HepG2 (cell line): ENCODE measurements around the gene ADRM1. TPM values are rescaled to one million over a fixed set of nuclear protein-coding genes. Genes with fewer than 3 reads are reported as not detected.

Source experiments
- CEBPG ChIP-seq: IDR thresholded peaks from 2 replicates; pipeline ENCODE4 v1.6.1; 2016
- ELF1 ChIP-seq: sonication (generic); formaldehyde crosslinking; IDR thresholded peaks from 2 replicates; pipeline ENCODE4 v1.4.0; 2020; ENCODE audit warnings: missing genetic modification reagents
- FOSL1 ChIP-seq: sonication (generic); formaldehyde crosslinking; IDR thresholded peaks from 2 replicates; pipeline ENCODE4 v1.9.0; 2021; ENCODE audit warnings: missing genetic modification reagents, borderline replicate concordance
- GTF3A ChIP-seq: sonication (generic); formaldehyde crosslinking; conservative IDR thresholded peaks from 2 replicates; pipeline ENCODE4 v1.4.0; 2020; ENCODE audit warnings: mild to moderate bottlenecking, missing genetic modification reagents
- KAT7 ChIP-seq: IDR thresholded peaks from 2 replicates; pipeline ENCODE4 v1.6.1; 2018; ENCODE audit warnings: borderline replicate concordance, missing compliant biosample characterization
- MED1 ChIP-seq: sonication (generic); formaldehyde crosslinking; IDR thresholded peaks from 2 replicates; pipeline ENCODE4 v1.4.0; 2020; ENCODE audit warnings: missing genetic modification reagents
- MTF2 ChIP-seq: sonication (generic); formaldehyde crosslinking; IDR thresholded peaks from 2 replicates; pipeline ENCODE4 v1.5.0; 2020; ENCODE audit warnings: missing genetic modification reagents, borderline replicate concordance
- NFE2 ChIP-seq: sonication (generic); formaldehyde crosslinking; IDR thresholded peaks from 2 replicates; pipeline ENCODE4 v1.4.0; 2020; ENCODE audit warnings: missing genetic modification reagents
- PAX8 ChIP-seq: sonication (generic); formaldehyde crosslinking; IDR thresholded peaks from 2 replicates; pipeline ENCODE4 v1.8.0; 2022; ENCODE audit warnings: mild to moderate bottlenecking, missing genetic modification reagents, borderline replicate concordance
- PHF5A ChIP-seq: IDR thresholded peaks from one replicate; pipeline ENCODE4 v1.6.1; 2018; ENCODE audit warnings: low read depth, missing genetic modification reagents; ENCODE audit not compliant: unreplicated experiment
- PPARG ChIP-seq: conservative IDR thresholded peaks from 2 replicates; pipeline ENCODE4 v1.6.1; 2016; ENCODE audit warnings: missing biosample characterization, missing genetic modification reagents
- ZNF253 ChIP-seq: sonication (generic); formaldehyde crosslinking; IDR thresholded peaks from 2 replicates; pipeline ENCODE4 v1.8.0; 2022; ENCODE audit warnings: mild to moderate bottlenecking, missing genetic modification reagents, borderline replicate concordance
- ZNF3 ChIP-seq: IDR thresholded peaks from 2 replicates; pipeline ENCODE4 v1.7.0; 2017; ENCODE audit warnings: inconsistent platforms
- ZNF780A ChIP-seq: sonication (generic); formaldehyde crosslinking; IDR thresholded peaks from 2 replicates; pipeline ENCODE4 v1.8.0; 2022; ENCODE audit warnings: mild to moderate bottlenecking, missing genetic modification reagents, moderate library complexity
- polyA plus RNA-seq, 8 experiments: library from polyadenylated mRNA; depleted of rRNA in 3 of 8; stranded (reverse) in 7 of 8; unstranded in 1 of 8; fragments of >200 nt; fragmentation: Illumina TruSeq in 4 of 8; extraction: Trizol in 4 of 8; gene quantifications; 2 replicates each; pipeline versions ENCODE4 v1.2.1 to v1.2.3, GENCODE V29; 2011 to 2016; ENCODE audit warnings: low read depth in 4 of 8, missing spikeins in 1 of 8, mixed read lengths in 1 of 8; ENCODE audit not compliant: insufficient read depth in 1 of 8
- total RNA-seq, 5 experiments: library from RNA; depleted of rRNA; stranded (reverse); fragments of >200 nt; fragmentation: Illumina TruSeq; extraction: Trizol; gene quantifications; 2 replicates each; pipeline ENCODE4 v1.2.3, GENCODE V29; 2016; ENCODE audit warnings: low read depth in 1 of 5
- TF ChIP-seq, protein P1 (sequence below): sonication (generic); formaldehyde crosslinking; IDR thresholded peaks from 2 replicates; pipeline ENCODE4 v1.9.0; 2021; ENCODE audit warnings: missing genetic modification reagents, mild to moderate bottlenecking, borderline replicate concordance
- TF ChIP-seq, protein P2 (sequence below): sonication (generic); formaldehyde crosslinking; IDR thresholded peaks from 2 replicates; pipeline ENCODE4 v1.5.0; 2020; ENCODE audit warnings: missing genetic modification reagents, mild to moderate bottlenecking, borderline replicate concordance
- TF ChIP-seq, protein P3 (sequence below): sonication (generic); formaldehyde crosslinking; IDR thresholded peaks from 2 replicates; pipeline ENCODE4 v1.8.0; 2022; ENCODE audit warnings: low read depth, missing genetic modification reagents
- TF ChIP-seq, protein P4 (sequence below): sonication (generic); formaldehyde crosslinking; IDR thresholded peaks from 2 replicates; pipeline ENCODE4 v1.4.0; 2020; ENCODE audit warnings: missing genetic modification reagents, mild to moderate bottlenecking, borderline replicate concordance
- TF ChIP-seq, protein P5 (sequence below): sonication (generic); formaldehyde crosslinking; IDR thresholded peaks from 2 replicates; pipeline ENCODE4 v1.9.0; 2021; ENCODE audit warnings: missing genetic modification reagents, borderline replicate concordance
- TF ChIP-seq, protein P6 (sequence below): sonication (generic); formaldehyde crosslinking; IDR thresholded peaks from 2 replicates; pipeline ENCODE4 v1.5.0; 2020; ENCODE audit warnings: missing genetic modification reagents

ADRM1 gene
- total and polyA plus RNA-seq, 2 of the 13 experiments (the other 11 are each of a cell fraction or from before 2014, with no cell fraction given): 92.9 to 154 TPM

DNA sequence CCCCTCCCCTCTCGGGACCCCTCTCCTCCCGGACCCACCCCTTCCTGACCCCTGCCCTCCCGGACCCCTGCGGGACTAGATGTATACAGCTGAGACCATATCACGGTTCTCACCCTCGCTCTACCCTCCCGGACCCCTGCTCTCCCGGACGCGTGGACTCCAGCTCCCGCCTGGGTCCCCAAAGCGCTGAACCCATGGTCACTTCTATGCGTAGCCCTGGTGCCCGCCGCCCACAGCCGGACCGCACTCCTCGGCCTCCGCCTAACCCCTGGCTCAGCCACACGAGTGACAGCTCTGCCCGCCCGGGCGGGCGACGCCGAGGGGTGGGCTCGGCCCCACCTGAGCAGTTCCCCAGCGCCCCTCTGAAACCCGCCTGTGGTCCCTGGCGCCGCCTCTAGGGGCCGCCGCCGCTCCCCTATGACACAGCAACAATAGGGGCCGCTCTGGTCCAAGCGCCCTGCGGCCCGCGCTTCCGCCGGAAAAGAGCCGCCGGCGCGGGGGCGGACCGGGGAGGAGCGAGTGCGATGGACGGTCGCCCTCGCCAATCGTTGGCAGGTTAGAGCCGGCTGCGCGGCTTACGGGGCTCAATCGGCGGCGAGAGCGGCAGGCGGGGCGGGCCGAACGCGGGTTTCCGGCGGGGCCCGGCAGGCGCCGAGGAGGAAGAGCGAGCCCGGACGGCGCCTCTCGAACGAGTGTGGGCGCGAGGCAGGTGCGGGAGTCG is at the start of gene ADRM1 (continued):
- no peak for TF ChIP-seq ZNF253 (CRISPR knock-in tag)
- TF ChIP-seq, protein P1, sequence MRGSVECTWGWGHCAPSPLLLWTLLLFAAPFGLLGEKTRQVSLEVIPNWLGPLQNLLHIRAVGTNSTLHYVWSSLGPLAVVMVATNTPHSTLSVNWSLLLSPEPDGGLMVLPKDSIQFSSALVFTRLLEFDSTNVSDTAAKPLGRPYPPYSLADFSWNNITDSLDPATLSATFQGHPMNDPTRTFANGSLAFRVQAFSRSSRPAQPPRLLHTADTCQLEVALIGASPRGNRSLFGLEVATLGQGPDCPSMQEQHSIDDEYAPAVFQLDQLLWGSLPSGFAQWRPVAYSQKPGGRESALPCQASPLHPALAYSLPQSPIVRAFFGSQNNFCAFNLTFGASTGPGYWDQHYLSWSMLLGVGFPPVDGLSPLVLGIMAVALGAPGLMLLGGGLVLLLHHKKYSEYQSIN (CRISPR knock-in tag): no peak
- TF ChIP-seq, protein P2, sequence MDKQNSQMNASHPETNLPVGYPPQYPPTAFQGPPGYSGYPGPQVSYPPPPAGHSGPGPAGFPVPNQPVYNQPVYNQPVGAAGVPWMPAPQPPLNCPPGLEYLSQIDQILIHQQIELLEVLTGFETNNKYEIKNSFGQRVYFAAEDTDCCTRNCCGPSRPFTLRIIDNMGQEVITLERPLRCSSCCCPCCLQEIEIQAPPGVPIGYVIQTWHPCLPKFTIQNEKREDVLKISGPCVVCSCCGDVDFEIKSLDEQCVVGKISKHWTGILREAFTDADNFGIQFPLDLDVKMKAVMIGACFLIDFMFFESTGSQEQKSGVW: no peak
- TF ChIP-seq, protein P3, sequence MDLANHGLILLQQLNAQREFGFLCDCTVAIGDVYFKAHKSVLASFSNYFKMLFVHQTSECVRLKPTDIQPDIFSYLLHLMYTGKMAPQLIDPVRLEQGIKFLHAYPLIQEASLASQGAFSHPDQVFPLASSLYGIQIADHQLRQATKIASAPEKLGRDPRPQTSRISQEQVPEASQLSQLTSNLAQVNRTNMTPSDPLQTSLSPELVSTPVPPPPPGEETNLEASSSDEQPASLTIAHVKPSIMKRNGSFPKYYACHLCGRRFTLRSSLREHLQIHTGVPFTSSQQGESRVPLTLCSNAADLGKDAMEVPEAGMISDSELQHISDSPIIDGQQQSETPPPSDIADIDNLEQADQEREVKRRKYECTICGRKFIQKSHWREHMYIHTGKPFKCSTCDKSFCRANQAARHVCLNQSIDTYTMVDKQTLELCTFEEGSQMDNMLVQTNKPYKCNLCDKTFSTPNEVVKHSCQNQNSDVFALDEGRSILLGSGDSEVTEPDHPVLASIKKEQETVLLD (CRISPR knock-in tag): peak; percentile 75
- peak; percentile 84 for TF ChIP-seq PPARG (CRISPR knock-in tag)
- no peak for TF ChIP-seq ZNF780A (CRISPR knock-in tag)
- TF ChIP-seq ZNF3: no peak
- TF ChIP-seq NFE2 (CRISPR knock-in tag): peak; percentile 99
- TF ChIP-seq GTF3A (CRISPR knock-in tag): no peak
- TF ChIP-seq, protein P4, sequence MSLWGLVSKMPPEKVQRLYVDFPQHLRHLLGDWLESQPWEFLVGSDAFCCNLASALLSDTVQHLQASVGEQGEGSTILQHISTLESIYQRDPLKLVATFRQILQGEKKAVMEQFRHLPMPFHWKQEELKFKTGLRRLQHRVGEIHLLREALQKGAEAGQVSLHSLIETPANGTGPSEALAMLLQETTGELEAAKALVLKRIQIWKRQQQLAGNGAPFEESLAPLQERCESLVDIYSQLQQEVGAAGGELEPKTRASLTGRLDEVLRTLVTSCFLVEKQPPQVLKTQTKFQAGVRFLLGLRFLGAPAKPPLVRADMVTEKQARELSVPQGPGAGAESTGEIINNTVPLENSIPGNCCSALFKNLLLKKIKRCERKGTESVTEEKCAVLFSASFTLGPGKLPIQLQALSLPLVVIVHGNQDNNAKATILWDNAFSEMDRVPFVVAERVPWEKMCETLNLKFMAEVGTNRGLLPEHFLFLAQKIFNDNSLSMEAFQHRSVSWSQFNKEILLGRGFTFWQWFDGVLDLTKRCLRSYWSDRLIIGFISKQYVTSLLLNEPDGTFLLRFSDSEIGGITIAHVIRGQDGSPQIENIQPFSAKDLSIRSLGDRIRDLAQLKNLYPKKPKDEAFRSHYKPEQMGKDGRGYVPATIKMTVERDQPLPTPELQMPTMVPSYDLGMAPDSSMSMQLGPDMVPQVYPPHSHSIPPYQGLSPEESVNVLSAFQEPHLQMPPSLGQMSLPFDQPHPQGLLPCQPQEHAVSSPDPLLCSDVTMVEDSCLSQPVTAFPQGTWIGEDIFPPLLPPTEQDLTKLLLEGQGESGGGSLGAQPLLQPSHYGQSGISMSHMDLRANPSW (CRISPR knock-in tag): peak; percentile 15; the same call in 1 of the 2 replicates
- peak; percentile 86 for TF ChIP-seq MED1
- peak; percentile 70; the same call in 1 of the 2 replicates for TF ChIP-seq MTF2 (CRISPR knock-in tag)
- peak; percentile 90 for TF ChIP-seq ELF1 (CRISPR knock-in tag)
- 0 out of 2 replicates have a peak, but pooled peaks have one; percentile 29 for TF ChIP-seq CEBPG (CRISPR knock-in tag)
- no peak for TF ChIP-seq KAT7
- TF ChIP-seq FOSL1 (CRISPR knock-in tag): no peak
- TF ChIP-seq, protein P5, sequence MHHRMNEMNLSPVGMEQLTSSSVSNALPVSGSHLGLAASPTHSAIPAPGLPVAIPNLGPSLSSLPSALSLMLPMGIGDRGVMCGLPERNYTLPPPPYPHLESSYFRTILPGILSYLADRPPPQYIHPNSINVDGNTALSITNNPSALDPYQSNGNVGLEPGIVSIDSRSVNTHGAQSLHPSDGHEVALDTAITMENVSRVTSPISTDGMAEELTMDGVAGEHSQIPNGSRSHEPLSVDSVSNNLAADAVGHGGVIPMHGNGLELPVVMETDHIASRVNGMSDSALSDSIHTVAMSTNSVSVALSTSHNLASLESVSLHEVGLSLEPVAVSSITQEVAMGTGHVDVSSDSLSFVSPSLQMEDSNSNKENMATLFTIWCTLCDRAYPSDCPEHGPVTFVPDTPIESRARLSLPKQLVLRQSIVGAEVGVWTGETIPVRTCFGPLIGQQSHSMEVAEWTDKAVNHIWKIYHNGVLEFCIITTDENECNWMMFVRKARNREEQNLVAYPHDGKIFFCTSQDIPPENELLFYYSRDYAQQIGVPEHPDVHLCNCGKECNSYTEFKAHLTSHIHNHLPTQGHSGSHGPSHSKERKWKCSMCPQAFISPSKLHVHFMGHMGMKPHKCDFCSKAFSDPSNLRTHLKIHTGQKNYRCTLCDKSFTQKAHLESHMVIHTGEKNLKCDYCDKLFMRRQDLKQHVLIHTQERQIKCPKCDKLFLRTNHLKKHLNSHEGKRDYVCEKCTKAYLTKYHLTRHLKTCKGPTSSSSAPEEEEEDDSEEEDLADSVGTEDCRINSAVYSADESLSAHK (CRISPR knock-in tag): 0 out of 2 replicates have a peak, but pooled peaks have one; percentile 85
- TF ChIP-seq, protein P6, sequence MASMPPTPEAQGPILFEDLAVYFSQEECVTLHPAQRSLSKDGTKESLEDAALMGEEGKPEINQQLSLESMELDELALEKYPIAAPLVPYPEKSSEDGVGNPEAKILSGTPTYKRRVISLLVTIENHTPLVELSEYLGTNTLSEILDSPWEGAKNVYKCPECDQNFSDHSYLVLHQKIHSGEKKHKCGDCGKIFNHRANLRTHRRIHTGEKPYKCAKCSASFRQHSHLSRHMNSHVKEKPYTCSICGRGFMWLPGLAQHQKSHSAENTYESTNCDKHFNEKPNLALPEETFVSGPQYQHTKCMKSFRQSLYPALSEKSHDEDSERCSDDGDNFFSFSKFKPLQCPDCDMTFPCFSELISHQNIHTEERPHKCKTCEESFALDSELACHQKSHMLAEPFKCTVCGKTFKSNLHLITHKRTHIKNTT (CRISPR knock-in tag): no peak
- TF ChIP-seq PAX8: no peak
- peak; percentile 95 for TF ChIP-seq PHF5A (CRISPR knock-in tag)
